ENCODE results near the gene ARL16.

The ARL16 gene

GRCh38 chr17:81715107-81715871 lies 31.7 kb upstream of the ARL16 start:
- no peak overlapping the region; the same call in 1 of the 2 replicates for H3K27ac ChIP-seq
- TF ChIP-seq ZFX (IDR thresholded peaks at IDR 0.05; ENCODE audit: borderline replicate concordance), result no peak
- TF ChIP-seq CTCF (IDR thresholded peaks at IDR 0.05), result no peak

DNA sequence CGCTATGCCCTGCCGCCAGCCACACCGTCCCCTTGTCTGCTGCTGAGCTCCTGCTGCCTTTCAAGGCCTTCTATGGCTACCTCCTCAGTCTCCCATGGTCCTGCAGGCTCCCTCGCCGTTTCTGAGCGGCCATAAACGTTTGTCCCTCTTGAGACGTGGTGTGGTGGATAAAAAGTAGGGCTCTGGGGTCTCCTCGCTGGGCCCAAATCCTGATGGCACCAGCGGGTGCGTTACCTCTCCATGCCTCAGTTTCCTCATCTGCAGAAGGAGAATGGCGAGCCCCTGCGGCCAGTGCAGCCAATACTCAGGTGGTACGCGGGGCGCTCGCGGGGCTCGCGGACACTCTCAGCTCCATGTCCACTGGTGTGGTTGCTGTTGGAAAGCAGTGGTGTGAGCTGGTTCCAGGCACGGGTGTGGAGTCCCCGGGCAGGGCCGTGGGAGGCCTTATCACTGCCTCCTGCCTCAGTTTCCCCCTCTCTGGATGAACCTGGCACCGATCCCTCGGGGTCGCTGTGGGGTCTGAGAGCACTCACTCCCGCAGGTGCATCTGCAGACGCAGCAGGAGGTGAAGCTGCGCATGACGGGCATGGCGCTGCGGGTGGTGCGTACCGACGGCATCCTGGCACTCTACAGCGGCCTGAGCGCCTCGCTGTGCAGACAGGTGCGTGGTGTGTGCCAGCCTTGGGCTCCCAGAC lies 31.0 kb upstream of the ARL16 start:
- TF ChIP-seq CTCF (IDR thresholded peaks at IDR 0.05), result no peak
- TF ChIP-seq ZFX (IDR thresholded peaks at IDR 0.05; ENCODE audit: borderline replicate concordance), result no peak
- H3K27ac ChIP-seq, result peak overlapping the region; percentile 97

DNA sequence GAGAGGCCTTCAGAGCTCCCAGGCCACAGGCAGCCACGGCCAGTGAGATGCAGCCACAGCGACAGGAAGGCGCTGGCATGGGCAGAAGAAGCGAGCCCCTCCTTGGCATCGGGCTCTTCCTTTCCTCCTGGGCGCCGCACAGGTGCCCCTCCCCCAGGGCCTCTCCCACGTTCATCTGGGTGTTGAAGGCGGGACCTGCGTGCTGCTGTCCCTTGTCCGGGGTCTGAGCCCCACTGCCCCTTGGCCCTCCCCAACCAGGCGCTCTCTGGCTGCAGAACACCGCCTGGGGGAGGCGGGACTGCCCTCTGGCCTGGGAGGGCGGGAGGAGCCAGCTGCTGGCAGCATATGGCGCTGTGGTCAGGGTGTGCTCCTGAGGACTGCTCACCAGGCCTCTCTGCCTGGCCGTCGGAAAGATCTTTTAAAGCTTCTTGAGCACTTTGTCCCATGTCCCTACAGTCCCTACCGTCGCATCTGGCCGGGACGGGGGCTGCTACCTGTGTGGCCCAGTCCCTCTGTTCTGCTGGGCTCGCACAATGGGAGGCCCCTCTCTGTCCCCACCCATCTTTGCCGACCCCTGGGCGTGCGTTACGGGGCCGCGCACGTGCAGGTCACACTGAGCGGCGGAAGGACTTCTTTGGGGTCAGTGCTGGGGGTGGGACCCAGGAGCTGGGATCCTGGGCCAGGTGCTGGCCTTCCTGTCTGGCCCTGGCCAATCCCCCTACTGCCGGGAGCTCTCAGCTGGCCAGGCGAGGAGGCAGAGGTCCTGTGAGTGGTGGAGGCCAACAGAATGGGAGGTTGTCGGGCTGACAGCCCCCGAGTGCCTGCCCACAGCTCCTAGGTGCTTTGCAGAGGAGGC lies 30.2 kb upstream of the ARL16 start:
- peak overlapping the region; percentile 97 for H3K27ac ChIP-seq
- no peak for TF ChIP-seq ZFX (IDR thresholded peaks at IDR 0.05; ENCODE audit: borderline replicate concordance)

GRCh38 chr17:81713004-81713555 lies 29.5 kb upstream of the ARL16 start:
- TF ChIP-seq ZFX (IDR thresholded peaks at IDR 0.05; ENCODE audit: borderline replicate concordance) (no peak), CTCF (IDR thresholded peaks at IDR 0.05) (no peak)
- H3K27ac ChIP-seq, result peak overlapping the region; percentile 97

- peak; percentile 26 for TF ChIP-seq CTCF (IDR thresholded peaks at IDR 0.05)
- TF ChIP-seq ZFX (IDR thresholded peaks at IDR 0.05; ENCODE audit: borderline replicate concordance), result no peak
- H3K27ac ChIP-seq, result peak overlapping the region; percentile 97
These were observed 28.9 kb upstream of the ARL16 start for GRCh38 chr17:81712468-81713003.

GRCh38 chr17:81711814-81712467 lies 28.3 kb upstream of the ARL16 start, which contains the start of gene SLC25A10:
TSS of gene SLC25A10 (plus strand) at chr17:81712284. CDS start at chr17:81712427, 143 bp downstream.
- H3K27ac ChIP-seq, result peak within 1 kb of the TSS; percentile 97
- TF ChIP-seq CTCF (IDR thresholded peaks at IDR 0.05) (no peak), ZFX (IDR thresholded peaks at IDR 0.05; ENCODE audit: borderline replicate concordance) (no peak)

Data from 22Rv1 (cell line).